Parathyroid adenoma (tissue), 2 donors: ENCODE data around the gene MOGAT3.
A peak's percentile ranks its signal among the peaks of the same experiment; 100 is the strongest.

Source experiments
- H2AFZ ChIP-seq: fragments of 300-600 bp; sonication (generic); one replicate; pipeline ENCODE4 v1.7.0; 2017; ENCODE audit warnings: antibody characterized with exemption, mild to moderate bottlenecking
- H3K27ac ChIP-seq: fragments of 300-600 bp; sonication (generic); one replicate; pipeline ENCODE4 v1.7.0; 2017
- H3K27me3 ChIP-seq: fragments of 300-600 bp; sonication (generic); one replicate; pipeline ENCODE4 v1.7.0; 2017; ENCODE audit warnings: low read length; ENCODE audit not compliant: control insufficient read depth, insufficient read depth
- H3K36me3 ChIP-seq: fragments of 300-600 bp; sonication (generic); one replicate; pipeline ENCODE4 v1.7.0; 2017; ENCODE audit warnings: low read length; ENCODE audit not compliant: control insufficient read depth, insufficient read depth
- H3K4me1 ChIP-seq: fragments of 300-600 bp; sonication (generic); one replicate; pipeline ENCODE4 v1.7.0; 2017; ENCODE audit warnings: control low read depth
- H3K4me2 ChIP-seq: fragments of 300-600 bp; sonication (generic); one replicate; pipeline ENCODE4 v1.7.0; 2017; ENCODE audit warnings: low read length
- H3K4me3 ChIP-seq: fragments of 300-600 bp; sonication (generic); one replicate; pipeline ENCODE4 v1.7.0; 2017; ENCODE audit warnings: low read depth, low read length
- H3K79me2 ChIP-seq: fragments of 300-600 bp; sonication (generic); one replicate; pipeline ENCODE4 v1.7.0; 2017; ENCODE audit warnings: control low read depth
- H3K9ac ChIP-seq: fragments of 300-600 bp; sonication (generic); one replicate; pipeline ENCODE4 v1.7.0; 2017; ENCODE audit warnings: mild to moderate bottlenecking
- H3K9me3 ChIP-seq: fragments of 300-600 bp; sonication (generic); one replicate; pipeline ENCODE4 v1.7.0; 2017; ENCODE audit warnings: low read length; ENCODE audit not compliant: control insufficient read depth
- CTCF ChIP-seq: fragments of 300-600 bp; sonication (generic); IDR thresholded peaks from one replicate; pipeline ENCODE4 v1.7.0; 2017; ENCODE audit warnings: antibody characterized with exemption, mild to moderate bottlenecking
- donor health status: primary hyperparathyroidism.

Gene MOGAT3

GRCh38 chr7:101189109-101189508 lies 11.7 kb downstream of the MOGAT3 start:
- TF ChIP-seq CTCF, result no peak
- Histone ChIP-seq H3K9me3 (no peaks in the 10 kb centered on the region), H3K79me2 (no peaks in the 10 kb centered on the region), H3K9ac (no peak overlapping the region), H3K4me2 (no peak overlapping the region), H3K4me1 (no peaks in the 10 kb centered on the region), H2AFZ (no peak overlapping the region), H3K4me3 (no peak overlapping the region), H3K27ac (no peak overlapping the region), H3K27me3 (no peaks in the 10 kb centered on the region), H3K36me3 (no peaks in the 10 kb centered on the region)

- Histone ChIP-seq H3K79me2 (no peaks in the 10 kb centered on the region), H3K9me3 (no peaks in the 10 kb centered on the region), H3K36me3 (no peaks in the 10 kb centered on the region), H3K9ac (no peak overlapping the region), H3K27me3 (no peaks in the 10 kb centered on the region), H3K4me2 (no peak overlapping the region), H3K4me3 (no peak overlapping the region), H3K27ac (no peak overlapping the region), H2AFZ (no peak overlapping the region), H3K4me1 (no peaks in the 10 kb centered on the region)
- TF ChIP-seq CTCF, result no peak
These were observed 13.9 kb downstream of the MOGAT3 start for GRCh38 chr7:101186844-101187428.

GRCh38 chr7:101186194-101186593 lies 14.6 kb downstream of the MOGAT3 start:
- Histone ChIP-seq H3K27me3 (no peaks in the 10 kb centered on the region), H2AFZ (no peak overlapping the region), H3K9me3 (no peaks in the 10 kb centered on the region), H3K79me2 (no peaks in the 10 kb centered on the region), H3K27ac (no peak overlapping the region), H3K4me3 (no peak overlapping the region), H3K36me3 (no peaks in the 10 kb centered on the region), H3K4me1 (no peaks in the 10 kb centered on the region), H3K4me2 (no peak overlapping the region), H3K9ac (no peak overlapping the region)
- no peak for TF ChIP-seq CTCF

GRCh38 chr7:101185258-101185839 lies 15.5 kb downstream of the MOGAT3 start:
- Histone ChIP-seq H3K79me2 (no peaks in the 10 kb centered on the region), H3K4me2 (no peak overlapping the region), H3K27me3 (no peaks in the 10 kb centered on the region), H3K9me3 (no peaks in the 10 kb centered on the region), H3K4me3 (no peak overlapping the region), H3K9ac (no peak overlapping the region), H3K27ac (no peak overlapping the region), H3K4me1 (no peaks in the 10 kb centered on the region), H3K36me3 (no peaks in the 10 kb centered on the region), H2AFZ (no peak overlapping the region)
- no peak for TF ChIP-seq CTCF

GRCh38 chr7:101180130-101180755 lies 20.6 kb downstream of the MOGAT3 start, which contains the start of gene NAT16:
Gene NAT16, minus strand, starts transcription at chr7:101180293. Its CDS starts 5,486 bp downstream, at chr7:101174807.
- no peak for TF ChIP-seq CTCF
- Histone ChIP-seq H3K79me2 (no peaks in the 10 kb centered on the region), H3K36me3 (no peaks in the 10 kb centered on the region), H3K4me2 (peak within 1 kb of the TSS; percentile 55), H3K4me3 (peak within 1 kb of the TSS; percentile 31), H3K9me3 (no peaks in the 10 kb centered on the region), H3K4me1 (no peaks in the 10 kb centered on the region), H3K27me3 (no peaks in the 10 kb centered on the region), H2AFZ (peak within 1 kb of the TSS; percentile 40), H3K9ac (no peak within 1 kb of the TSS), H3K27ac (no peak within 1 kb of the TSS)
